Pulmonary artery endothelial cell (primary cell): ENCODE data around the gene FNDC7. TPM values are rescaled to one million over a fixed set of nuclear protein-coding genes. Genes with fewer than 3 reads are reported as not detected.
"Not testable (repeated sequence)": the region's sequence is repeated elsewhere in the genome, so short reads cannot be mapped to it uniquely, and the experiment has no call there.

ENCODE experiments used
- DNase-seq: peaks from one replicate; pipeline ENCODE4 v3.0.0-alpha.2; 2011; ENCODE audit warnings: low read depth, low spot score
- total RNA-seq: library from RNA; depleted of rRNA; stranded (reverse); fragments of >200 nt; gene quantifications from 2 replicates; pipeline ENCODE4 v1.2.3, GENCODE V29; 2014

The FNDC7 gene
- total RNA-seq, 1 donor from 2014 or later: 0.07 TPM

DNA sequence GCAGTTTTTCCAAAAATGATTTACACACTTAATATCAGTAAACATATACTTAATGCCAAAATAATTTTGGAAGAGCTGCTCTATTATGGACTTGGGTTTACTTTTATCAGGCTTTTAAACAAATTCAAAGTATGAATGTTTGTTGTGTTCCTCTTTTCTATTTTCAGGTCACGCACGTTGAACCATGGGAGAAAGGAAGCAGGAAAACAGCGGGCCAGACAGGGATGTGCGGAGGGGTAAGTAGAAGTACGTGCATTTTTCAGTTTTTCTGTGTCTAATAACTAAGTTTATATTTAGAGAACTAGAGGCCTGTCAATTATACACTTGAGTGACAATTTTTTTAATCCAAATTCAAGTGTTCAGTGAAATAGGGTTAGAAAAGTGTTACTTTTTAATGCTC is 17.2 kb upstream of the FNDC7 start:
- no peak for DNase-seq

GRCh38 chr1:108699375-108700332 is 13.1 kb upstream of the FNDC7 start:
- DNase-seq: no peak

DNA sequence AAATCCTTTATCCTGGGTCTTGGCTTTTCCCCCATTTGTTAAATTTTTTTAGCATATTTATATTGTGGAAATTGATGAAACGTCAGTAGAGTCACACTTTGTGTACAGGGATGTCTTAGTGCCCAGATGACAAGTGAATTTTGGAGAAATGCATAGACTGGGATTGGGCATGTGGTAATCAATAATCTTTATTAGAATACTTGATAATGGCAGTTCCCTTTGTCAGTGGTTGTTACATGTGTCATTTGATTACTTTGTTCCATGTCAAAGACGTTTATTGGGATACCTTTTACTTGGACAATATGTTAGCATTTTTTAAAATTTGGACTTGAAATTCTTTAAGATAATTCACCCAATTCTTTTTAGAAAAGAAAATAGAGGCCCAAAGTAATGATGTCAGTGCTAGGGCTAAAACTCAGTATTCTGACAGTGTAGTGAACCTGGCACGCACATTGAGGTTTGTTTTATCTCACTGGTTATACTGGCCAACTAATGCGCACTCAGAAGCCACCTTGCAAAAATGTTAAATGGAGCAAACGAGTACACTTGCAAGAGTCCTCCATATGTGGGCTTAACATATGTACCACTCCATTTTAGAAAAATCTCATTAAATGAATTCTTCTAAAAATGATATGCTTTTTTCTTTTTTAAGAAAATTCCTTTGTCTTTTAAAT is 11.4 kb upstream of the FNDC7 start:
- DNase-seq: no peak

- DNase-seq: not testable (repeated sequence)
These were observed 10.6 kb upstream of the FNDC7 start for GRCh38 chr1:108702109-108702508.

DNA sequence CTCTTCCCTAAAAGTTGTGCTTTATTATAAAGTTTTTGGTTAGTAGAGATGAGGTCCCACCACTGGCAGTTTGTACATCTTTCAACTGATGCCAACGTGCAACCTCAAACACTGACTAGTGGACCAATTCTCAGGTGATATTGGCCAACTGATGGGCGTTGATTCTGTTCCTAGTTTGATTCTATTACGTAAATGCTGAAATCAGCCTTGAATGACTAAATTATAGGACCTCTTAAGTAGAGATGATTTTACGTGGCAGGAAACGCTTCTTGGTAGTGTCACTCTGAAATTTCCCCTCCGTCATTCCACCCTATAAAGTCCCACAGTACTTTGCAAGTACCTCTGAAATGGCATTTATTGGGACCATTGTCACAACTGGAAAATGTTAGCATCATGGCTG is 8.8 kb upstream of the FNDC7 start:
- DNase-seq: no peak

DNA sequence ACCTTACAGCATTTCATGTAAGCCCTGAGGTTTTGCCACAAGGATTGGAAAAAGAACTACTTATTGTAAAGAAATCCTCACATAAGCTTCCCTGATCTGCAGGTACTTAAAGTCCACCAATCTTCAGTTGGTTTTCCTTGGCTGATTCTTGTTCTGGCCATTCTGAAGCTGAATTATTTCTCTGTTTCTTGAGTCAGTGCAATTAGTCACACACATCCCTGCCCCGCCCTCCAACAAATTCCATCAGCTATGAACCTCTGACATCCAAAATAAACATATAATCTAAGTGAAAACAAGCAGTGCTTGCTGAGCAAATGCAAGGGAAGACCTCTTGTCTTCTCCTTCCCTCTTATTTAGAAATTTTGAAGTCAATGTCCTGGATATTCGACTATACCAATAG is 8.2 kb upstream of the FNDC7 start:
- DNase-seq: no peak

- no peak for DNase-seq
These were observed 6.1 kb upstream of the FNDC7 start for GRCh38 chr1:108706643-108707042.

GRCh38 chr1:108708691-108709660 is 3.7 kb upstream of the FNDC7 start:
- no peak for DNase-seq

DNA sequence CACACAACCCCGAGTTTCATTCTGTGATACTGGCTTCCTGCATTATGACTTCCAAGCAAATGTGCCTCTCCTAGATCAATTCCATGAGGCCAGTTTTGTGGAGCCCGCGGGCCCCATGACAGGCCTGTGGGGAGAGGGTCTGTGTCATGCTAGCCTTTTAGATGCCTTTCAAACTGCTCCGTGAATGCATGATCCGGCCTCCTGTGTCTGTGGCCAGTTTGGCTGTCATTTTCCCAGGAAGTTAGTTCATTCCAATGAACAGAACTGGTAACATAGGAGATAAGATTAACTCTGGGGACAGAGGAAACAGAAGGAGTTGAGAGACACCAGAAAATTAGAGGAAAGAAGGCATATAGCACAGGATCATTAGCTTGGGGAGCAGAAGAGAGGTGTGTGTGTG is 3.2 kb downstream of the FNDC7 start:
- DNase-seq: no peak

- no peak for DNase-seq
These were observed 3.9 kb downstream of the FNDC7 start for GRCh38 chr1:108716437-108717230.

DNA sequence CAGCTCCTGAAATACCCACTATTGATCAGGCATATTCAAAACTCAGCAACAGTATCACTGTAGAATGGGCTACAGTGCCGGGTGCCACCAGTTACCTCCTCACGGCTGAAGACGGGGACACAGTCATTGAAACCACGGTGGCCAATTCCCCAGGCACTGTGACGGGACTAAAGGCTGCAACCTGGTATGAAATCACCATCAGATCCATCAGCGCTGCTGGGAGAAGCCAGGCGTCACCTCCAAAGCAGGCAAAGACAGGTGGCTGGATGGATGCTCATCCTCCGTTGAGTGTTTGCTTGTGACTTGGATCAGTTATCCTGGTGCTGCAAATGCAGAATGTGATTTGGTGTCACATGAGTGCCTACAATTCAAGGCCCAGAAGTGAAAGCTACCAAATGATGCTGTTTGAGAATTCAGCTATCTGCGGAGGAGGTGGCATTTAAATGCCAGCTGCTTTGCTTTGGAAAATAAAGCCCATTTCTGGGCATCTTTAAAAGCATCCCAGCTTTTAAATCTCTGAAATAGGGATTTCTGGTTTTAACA is 5.1 kb downstream of the FNDC7 start:
- DNase-seq: no peak

- DNase-seq: no peak
These were observed 6.4 kb downstream of the FNDC7 start for GRCh38 chr1:108718927-108719655.

DNA sequence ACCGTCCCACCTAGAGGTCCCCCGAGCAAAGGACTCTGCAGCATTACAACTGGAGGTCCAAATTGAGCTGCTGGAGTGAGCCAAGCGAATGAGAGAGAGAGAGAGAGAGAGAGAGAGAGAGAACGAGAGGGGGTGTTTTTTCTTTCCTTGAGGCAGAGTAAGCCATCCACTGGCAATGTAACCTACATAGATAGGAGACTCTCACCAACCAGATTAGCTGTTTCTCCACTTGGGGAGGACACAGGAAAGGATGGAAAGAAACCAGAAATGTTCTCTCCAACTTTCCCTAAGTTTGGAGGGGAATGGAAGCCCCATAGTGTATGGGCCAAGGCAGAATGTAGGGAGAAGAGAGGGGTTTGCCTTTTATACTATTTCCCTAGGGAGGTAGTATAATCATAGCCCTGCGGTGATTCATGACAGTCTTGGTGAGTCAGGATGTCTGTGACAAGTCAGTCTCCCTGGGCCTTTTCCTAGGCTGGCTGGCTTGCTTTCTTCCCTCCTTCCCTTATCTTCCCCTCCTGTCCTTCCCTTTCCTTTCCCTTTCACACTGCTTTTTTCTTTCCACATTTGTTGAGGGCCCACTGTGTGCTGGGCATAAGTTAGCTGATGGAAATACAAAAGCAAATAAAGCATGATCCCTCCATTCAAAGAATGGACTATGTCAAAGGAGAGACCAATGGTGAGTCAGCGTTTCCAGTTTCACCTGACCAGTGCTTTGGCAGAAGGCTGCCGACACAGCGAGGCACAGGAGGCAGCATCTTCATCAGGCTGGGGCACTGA is 7.1 kb downstream of the FNDC7 start:
- DNase-seq: peak; percentile 13

GRCh38 chr1:108722292-108722691 is 9.6 kb downstream of the FNDC7 start:
- DNase-seq: no peak

GRCh38 chr1:108725906-108726305 is 13.2 kb downstream of the FNDC7 start:
- no peak for DNase-seq

DNA sequence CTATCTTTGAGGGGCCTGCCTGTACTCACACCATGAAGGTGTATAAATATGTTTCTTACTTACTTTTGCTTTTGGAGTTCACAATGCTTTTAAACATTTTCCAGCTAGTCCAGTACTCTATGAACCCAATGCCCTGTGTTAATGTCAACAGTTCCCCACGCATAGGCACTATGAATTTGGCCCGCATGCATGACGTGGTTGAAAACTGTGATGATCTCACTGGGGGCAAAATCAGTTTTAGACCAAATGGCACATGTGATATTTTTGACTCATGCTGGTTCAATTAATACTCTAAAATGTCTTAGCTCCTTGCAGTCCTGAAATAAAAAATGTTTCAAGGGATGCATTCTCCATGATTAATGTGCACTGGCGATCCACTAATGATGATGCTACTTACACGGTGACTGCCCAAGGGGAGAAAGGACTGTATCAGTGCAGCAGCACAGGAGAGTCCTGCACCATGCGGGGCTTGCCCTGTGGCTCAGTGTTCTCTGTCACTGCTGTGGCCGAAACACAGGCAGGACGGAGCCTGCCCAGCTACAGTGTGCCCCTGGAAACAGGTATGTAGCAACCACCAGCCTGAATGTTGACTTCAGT is 15.7 kb downstream of the FNDC7 start:
- DNase-seq: no peak

DNA sequence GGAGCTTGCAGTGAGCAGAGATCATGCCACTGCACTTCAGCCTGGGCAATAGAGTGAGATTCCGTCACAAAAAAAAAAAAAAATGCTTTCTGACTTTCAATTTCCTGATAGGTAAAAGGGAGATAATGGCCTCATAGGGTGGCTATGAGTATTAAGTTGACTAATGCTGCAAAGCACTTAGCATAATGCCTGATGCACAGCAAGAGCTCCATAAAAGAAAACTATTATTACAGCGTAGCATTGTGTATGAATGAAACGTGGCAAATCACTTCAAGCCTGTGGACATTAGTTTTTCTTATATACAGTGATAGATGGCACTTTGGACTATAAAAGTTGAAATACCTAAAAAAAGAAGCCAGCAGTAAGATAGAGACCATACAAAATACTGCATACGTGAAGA is 16.8 kb downstream of the FNDC7 start:
- no peak for DNase-seq

GRCh38 chr1:108732398-108732797 is 19.7 kb downstream of the FNDC7 start:
- DNase-seq: no peak
